Stimulated activated CD8-positive, alpha-beta memory T cell treated with anti-CD3 and anti-CD28 coated beads, Interleukin-4, amount 100 ng/mL, for 48 hours (primary cell): ENCODE measurements around the gene ARPC5.

Experiments used
- DNase-seq: peaks from one replicate; pipeline ENCODE4 v3.0.0-alpha.2; 2020

The ARPC5 gene

DNA sequence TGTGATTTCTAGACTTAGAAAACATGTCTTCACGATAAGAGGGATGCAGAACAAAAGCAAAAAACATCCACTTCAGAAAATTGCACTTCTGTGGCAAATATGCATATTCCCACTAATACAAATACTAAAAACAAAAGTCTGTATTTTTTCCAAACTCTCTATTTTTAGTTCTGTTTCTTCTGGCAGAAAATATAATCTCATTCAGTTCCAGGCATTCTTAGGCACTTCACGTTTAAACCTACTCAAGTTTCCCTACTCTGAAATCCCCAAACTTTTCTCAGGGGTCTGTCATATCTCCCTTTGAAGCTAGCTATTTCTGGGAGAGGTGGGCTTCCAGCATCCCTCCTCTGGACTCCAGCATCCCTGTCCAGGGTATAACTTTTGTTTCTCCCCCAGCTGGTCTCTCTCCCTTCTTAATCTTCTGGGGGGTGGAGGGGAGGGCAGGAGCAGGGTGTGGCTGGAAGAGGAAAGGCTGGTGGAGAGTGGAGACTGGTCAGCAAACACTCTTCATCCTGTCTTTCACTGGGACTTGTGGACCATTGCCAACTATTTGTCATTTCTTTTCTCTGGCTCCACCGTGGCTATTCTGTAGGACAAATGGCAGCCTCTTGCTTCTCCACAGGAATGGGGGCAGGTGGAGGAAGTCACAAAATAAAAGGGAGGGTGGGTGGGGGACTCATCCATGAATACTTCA lies 25.7 kb downstream of the ARPC5 start:
- no peak for DNase-seq

DNA sequence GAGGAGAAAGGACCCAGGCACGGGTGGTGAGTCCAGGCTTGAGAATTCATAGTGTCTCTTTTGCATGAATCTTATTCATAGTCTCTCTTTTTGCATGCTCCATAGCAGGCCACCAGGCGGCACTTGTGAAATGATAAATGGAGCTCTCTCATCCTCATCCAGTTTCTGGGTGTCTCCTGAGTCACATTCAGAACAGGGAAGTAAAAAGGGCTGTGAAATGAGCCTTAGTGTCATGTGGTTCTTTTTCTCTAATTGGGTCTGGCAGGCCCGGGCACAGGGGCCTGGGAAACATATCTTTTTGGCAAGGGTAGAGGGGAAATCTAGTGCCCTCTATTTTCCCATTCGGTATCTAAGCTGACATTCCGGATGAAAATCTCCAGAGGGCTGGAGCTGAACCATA lies 26.3 kb downstream of the ARPC5 start:
- no peak for DNase-seq

DNA sequence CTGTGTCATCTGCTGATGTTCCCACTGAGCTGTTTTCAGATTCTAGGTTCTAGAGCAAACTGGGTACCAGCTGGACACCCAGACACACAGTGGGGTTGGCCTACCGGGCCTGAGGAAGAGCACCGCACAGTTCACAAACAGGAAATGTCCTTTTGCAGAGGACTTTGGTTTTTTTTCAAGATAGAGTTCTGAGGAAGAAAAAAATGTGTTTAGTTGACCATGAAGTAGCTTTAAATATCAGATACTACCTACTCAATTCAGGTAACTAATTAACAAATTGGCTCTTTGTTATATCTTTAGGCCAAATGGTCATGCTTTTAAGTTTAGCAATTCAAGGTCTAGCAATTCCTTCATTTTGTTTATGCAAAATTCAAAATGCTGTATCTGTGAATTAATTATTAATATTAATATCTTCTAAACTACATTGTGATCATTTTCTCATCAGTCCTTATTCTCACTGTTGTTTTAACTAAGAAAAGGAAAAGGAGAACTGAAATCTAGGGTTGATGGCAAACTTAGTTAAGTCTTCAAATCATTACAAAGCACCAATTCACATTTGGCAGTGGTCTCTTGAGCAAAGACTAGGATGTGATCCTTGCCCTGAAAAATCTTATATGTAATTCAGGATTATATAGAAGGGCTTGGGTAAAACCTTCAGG lies 28.1 kb downstream of the ARPC5 start:
- DNase-seq = no peak

DNA sequence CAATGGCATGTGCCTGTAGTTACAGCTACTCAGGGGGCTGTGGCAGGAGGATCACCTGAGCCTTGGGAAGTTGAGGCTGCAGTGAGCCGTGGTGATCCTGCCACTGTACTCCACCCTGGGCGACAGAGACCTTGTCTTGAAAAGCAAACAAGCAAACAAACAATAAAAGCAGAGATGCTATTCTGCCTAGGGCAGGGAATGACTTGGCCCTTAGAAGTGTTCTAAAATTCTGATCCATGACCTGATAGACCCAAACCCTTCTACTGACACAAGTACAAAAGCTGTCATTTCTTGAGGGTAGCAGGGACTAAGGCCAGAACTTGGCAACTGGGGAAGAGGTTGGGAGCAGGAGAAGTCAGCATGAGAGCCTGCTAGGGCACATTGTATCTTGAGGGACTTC lies 29.7 kb downstream of the ARPC5 start:
- DNase-seq = no peak

DNA sequence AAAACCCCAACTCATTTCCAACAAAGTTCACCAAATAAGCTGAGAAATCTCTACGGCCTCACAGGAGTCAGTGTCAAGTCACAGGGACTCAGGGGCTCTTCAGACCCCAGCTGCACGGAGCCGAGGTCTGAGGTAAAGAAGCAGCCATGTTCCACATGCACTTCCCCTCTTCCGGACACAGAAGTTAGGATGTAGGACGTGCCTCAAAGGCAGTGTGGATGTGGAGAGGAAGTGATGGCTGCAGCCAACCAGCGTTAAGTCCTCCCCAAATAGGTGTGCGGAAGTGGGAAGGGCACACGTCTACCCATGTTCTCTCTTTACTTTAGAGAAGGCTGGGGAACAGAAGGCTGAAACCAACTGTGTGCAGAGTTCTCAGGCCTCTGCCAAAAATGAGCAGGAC lies 30.8 kb downstream of the ARPC5 start:
- DNase-seq = no peak

DNA sequence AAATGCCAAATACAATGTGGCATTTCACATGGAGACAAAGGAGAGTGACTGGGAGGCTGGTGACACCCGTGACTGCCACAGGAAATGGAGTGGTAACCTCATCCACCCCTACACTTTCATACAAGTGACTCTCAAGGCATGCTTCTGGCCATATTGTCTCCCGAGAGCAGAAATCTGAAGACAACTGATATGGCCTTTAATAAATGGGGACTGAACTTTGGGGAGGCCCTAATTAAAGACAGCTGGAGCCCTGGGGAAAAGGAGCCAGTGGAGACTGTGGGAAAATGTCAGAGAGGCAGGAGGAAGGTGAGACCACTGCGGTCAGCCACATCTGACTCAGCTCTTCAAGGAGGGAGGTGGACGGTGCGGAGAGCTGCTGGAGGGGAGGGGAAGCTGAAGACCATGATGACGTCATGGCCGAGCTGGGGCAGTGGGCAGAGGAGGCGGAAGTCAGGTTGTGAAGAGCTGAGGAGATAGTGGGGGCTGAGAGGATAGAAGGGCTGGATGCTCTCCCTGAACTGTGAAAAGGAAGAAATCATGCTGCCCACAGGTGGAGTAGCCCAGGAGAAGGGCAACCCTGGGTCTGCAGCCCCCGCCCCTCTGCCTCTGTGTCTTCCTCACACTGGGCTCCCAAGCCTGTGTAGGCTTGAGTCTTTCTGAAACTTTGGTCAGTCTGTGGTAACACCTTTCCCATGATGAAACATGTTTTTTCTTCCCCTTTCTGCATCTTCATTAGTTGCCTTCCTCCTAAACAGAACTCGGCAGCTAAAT lies 31.4 kb downstream of the ARPC5 start:
- DNase-seq = no peak

DNA sequence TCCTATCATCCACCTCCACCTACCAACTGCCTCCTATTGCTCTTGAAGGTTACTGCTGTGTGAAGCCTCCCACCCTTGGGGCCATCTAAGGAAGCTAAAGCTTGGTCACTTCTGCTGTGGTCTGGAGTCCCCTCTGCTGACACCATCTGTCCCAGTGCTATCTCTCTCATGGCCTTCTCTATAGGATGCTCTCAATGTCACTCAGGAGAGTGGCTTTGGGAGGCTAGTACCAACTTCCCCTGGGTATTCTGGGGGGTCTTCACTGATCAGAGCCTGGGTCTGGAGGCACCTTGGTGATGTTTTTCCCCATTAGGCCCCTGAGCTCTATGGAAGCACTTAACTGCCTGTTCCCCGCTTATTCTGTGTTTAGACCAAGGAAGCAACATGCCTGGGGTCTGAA lies 33.1 kb downstream of the ARPC5 start:
- no peak for DNase-seq

DNA sequence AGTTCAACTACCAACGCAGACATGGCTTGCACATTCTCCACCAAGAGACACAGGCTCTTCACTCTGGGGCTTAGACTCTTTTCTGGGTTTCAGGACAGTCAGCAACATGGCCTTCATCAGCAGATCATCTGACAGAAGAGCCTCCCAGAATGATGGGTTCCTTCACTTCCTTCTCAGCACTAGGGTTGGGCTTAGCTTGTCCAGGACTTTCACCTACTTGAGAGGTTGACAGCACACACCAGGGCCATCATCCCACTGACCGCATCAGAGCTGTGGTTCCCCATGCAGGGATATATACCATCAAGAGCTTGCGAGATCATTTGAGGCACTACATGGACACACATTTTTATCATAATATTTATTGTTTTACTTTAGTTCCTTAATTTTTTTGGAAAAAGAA lies 34.9 kb downstream of the ARPC5 start:
- DNase-seq = no peak

DNA sequence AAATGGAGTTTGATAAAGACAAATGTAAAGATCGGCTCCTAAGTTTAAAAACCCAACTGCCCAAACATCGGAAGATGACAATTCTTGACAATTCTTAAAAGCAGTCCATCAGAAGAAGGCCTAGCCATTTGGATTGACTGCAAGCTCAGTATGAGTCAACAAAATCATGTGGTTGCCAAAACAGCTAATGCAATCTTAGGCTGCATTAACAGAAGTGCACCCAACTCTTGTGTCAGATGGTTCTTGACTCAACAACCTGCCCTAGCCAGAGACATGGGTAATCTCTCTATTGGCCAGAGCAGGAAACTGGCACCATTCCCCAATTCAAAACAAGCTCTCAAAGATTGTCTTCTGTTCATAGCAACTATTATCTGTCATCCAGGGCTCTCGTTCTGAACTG lies 35.4 kb downstream of the ARPC5 start:
- no peak for DNase-seq

DNA sequence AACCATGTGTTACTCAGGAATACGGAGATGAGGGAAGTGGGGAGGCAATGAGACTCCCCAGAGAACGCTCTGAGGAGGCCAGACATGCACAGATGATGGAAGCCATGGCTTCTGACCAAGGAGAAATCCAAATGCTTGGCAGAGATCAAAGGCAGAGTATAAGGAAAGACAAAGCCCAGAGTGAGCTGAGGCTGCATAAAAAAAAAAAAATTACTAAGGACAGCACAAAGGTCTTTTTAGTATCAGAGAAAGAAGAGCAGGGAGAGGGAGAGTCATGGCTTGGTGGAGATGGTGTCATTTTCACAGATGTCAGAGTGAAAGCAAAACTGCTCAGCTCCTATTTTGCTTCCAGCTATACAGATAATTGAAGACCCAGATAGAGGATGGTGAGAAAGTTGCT lies 37.2 kb downstream of the ARPC5 start:
- no peak for DNase-seq

DNA sequence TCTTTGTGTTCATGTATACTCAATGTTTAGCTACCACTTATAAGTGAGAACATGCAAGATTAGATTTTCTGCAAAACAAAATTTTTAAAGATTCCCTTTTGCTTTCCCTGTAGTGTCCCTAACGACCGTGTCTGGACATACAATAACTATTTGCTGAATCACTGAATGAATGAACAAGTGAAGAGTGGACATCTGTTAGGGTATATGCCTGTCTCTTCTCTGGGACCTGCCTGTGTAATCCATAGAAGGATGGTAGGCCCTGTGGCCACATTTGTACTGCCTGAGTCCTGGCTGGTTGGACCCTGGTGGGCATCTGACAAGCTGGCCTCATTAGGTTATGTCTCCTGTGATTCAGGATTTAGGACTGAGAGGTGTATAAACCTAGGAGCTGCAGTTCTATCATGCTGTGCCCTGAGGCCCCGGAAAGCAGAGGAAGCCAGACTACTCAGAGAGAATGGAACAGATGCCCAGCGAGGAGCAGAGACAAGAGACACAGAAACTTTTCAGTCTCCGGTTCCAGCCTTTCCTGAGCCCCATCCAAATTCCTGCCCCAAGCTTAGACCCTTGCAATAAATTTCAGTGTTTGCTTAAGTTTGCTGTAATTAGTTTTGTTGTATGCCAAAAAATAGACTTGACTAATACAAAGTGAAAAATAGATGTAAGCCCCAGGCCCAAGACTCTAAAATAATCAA lies 37.8 kb downstream of the ARPC5 start:
- no peak for DNase-seq

DNA sequence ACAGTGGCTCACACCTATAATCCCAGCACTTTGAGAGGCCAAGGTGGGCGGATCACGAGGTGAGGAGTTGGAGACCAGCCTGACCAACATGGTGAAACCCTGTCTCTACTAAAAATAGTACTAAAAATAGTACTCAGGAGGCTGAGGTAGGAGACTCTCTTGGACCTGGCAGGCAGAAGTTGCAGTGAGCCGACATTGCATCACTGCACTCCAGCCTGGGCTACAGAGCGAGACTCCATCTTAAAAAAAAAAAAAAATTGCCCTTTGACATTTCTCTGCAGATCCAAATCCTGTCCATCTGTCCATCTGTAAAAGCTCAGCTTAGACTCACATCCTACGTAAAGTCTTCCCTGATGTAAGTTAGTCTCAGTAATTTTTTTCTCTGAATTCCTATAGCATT lies 39.1 kb downstream of the ARPC5 start:
- DNase-seq = no peak

DNA sequence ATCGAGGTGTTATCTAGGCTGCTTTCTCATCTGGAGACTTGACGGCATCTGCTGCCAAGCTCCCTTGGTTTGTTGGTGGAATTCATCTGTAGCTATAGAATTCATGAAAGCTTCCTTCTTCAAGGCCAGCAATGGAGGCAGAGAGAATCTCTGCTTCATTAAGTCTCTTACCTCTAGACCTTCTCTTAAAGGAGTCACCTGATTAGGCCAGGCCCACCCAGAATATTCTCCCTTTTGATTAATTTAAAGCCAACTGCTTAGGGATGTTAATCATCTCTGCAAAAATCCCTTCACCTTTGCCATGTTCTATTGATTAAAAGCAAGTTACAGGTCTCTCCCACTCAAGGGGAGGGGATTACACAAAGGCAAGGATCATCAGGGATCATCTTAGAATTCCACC lies 40.0 kb downstream of the ARPC5 start:
- DNase-seq = no peak

DNA sequence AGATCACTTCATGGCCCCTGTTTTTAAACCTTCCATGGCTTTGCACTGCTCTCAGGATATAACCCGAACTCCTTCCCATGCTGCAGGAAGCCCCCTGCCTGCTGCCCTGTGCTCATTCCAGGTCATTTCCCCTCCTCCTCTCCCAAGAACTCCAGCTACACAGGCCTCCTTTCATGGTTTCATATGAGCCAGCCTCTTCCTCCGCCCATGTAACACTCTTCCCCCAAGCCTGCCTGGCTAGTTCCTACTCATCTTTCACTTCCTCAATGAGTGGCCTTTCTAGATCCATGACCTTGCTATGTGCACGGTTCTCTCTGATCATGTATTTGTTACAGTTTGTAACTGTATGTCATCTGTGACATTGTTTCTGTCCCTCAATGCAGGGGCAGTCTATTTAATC lies 42.2 kb downstream of the ARPC5 start:
- DNase-seq = no peak

DNA sequence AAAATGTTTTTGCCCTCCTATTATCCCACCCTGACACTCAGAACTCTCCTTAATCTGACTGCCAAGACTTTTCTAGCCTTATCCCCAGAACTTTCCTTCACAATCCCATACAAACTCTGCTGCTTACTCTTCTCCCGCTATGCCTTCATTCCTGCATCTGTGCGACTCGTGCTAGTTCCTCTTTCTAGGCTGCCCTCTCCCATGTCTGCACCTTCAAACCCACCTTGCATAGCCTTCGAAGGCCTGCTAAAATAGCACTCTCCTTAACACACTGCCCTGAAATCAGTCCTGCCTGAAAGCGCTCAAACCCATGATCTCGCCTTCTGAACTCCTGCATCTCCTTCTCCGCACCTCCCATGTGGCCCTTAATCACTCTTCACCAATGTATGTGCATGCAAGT lies 42.9 kb downstream of the ARPC5 start:
- no peak for DNase-seq

DNA sequence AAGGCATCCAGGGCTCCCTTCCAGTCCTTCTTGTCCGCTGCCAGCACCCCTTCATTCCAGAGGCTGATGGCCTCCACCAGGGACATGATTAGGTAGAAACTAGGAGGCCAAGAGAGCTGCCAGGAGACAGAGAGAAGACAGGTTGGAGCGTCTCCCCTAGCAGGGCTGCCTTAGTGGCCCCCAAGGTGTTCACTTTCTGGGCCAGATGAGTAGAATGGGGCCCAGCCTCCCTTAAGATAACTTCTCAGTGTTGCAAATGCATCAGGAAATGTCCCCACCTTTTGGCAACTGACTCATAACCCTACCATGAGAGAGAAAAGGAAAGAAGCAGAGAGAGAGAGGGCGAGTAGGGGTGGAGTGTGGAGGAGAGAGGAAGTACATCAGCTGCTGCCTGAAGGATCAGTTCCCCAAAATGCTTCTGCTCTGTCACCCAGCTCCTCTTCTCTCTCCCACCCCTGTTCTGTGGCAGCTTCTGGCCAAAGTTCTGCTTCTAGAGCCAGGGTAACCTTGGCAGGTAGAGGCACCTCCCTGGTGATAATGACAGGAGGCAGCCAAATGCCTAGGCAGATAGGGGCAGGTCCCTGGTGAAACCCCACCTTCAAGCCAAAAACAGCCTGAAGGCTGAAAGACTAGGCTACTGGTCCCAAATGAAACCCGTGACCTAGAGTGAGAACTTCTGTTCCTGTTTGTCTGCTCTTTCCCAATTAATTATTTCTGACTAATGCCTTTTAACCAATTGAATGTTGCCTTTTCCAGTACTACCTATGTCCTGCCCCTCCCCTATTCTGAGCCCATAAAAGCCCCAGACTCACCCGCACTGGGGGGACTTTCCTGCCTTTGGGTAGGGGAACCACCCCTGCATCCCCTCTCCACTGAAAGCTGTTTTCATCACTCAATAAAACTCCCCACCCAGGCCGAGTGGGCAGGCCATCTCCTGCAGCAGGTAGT lies 45.1 kb downstream of the ARPC5 start, which contains the start of gene NCF2:
TSS of gene NCF2 (minus strand) at position 216 of the 948 bp plus-strand sequence. CDS start at position 86, 130 bp downstream.
- DNase-seq = peak; percentile 52

DNA sequence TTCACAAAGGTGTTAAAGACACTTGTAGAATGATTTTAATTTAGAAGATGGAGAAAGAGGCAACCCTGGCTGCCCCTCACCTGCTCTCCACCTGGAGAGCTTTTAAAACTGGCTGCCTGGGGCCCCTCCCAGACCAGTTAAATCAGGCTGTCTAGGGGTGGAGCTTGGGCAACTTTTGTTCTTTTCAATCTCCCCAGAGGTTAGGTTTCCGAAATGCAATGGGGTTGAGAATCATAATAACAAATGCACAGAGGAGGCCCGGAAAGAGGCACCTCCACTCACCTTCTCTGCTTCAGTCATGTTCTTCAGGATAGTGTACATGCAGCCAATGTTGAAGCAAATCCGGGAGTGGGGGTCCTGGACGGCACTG lies 45.7 kb downstream of the ARPC5 start:
- DNase-seq = no peak

DNA sequence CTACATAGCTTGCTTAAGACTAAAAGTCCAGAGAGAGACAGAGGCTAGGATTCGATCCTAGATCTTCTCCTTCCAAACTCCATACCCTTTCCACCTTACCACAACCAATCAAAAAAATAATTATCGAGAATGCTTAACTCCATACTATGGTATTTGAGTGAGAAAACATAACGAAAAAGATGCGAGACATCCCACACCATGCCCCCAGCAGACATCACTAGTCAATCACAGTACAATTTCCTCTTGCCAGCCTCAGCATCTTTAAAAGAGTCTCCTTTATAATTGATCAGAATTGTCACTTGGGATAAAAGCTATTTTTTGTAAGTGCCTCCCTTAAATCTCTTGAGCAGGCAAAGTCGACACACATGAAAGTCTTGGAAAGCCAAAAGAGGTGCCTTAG lies 46.2 kb downstream of the ARPC5 start:
- no peak for DNase-seq

DNA sequence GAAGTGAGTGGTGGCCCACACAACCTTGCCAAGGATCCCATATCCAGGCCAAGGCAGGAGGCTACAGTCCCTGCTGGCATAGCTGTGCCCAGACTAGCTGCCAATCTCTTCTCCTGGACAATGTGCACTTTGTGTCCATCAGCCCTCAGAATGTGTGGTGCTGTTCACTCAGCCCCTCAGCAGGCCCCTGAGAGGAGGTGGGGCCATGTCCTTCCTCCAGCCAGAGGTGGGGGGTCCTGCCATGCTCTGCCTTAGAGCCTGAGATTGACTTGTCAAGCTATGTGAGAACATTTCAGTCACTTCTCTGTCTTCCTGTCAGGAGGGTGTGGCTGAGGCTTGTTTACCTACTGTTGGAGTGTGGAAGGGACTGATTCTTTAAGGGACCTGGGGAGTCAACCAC lies 46.8 kb downstream of the ARPC5 start:
- no peak for DNase-seq

DNA sequence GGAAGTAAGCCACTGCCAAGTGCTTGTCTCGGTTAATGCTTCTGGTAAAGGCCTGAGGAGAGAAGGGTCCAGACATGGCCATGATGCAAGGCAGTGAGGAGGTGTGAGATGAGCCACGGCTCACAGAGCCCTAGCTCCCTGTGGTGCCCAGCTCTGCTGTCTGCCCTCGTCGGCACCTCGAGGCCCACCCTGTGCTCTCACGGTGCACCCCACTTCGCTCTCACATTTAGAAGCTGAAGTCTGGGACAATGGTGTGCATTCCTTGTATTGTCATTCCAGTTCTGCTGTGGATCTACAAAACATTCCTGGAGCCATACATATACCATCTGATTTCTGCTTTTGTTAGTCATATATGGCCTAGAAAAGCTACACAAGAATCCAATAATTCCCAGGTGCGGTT lies 48.7 kb downstream of the ARPC5 start:
- no peak for DNase-seq

DNA sequence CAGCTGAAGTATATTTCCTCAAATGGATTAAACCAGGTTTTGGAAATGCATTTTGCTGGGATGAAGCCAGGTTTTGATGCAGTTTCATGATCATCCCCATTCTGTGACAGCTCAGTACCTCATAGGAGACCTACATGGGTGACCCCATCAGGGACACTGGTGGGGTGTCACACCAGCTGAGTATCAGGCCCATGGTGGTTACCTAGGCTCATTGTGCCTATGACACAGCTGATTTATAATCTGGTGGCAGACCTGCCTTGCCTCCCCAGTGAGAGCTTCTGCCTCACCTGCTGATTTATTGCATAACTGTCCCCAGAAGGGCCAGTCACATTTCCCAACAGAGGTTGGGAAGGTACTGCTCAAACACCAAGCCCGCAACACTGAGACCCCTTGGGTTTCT lies 49.1 kb downstream of the ARPC5 start:
- no peak for DNase-seq

DNA sequence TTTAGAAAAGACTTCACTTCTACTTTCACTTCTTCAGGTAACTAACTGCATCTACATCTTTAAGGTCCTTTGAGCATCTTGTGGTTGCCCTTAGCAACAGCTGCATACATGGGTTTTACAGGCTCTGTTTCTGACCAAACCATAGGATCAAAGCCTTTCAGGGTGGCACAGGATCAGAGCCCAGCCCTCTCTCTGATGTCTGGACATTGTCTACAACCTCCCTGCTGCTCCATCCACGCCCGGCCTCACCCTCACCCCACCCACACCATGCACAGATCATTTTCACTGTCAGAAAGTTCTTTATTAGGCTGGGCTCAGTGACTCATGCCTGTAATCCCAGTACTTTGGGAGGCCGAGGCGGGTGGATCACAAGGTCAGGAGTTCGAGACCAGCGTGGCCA lies 50.5 kb downstream of the ARPC5 start:
- DNase-seq = no peak
